HG03039 (cell line): ENCODE data around the gene RHCG.

ENCODE experiments used
- ATAC-seq: cut with Tn5 transposase; IDR thresholded peaks from one replicate; pipeline ENCODE4 v1.9.1; 2021; ENCODE audit warnings: mild to moderate bottlenecking, moderate library complexity; ENCODE audit not compliant: unreplicated experiment

RHCG gene

DNA sequence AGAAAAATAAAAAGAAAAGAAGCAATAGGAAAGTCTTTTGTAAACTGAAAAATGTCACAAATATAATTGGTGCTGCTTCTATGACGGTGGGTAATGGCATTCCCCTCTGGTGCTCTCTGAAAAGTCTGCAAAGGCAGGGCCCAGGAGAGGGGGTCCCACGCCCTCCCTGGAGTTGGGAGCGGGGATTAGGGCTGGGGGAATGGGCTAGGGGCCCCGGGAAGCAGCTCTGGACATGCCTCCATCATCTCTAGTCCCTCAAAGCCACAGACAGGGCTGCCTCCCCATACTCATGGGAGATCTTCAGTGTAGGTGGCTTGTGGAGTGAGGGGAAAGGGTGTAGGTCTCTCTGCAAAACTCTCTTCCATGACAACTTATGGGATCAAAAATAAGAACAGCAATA, 7.8 kb upstream of the RHCG start:
- ATAC-seq, result no peak

DNA sequence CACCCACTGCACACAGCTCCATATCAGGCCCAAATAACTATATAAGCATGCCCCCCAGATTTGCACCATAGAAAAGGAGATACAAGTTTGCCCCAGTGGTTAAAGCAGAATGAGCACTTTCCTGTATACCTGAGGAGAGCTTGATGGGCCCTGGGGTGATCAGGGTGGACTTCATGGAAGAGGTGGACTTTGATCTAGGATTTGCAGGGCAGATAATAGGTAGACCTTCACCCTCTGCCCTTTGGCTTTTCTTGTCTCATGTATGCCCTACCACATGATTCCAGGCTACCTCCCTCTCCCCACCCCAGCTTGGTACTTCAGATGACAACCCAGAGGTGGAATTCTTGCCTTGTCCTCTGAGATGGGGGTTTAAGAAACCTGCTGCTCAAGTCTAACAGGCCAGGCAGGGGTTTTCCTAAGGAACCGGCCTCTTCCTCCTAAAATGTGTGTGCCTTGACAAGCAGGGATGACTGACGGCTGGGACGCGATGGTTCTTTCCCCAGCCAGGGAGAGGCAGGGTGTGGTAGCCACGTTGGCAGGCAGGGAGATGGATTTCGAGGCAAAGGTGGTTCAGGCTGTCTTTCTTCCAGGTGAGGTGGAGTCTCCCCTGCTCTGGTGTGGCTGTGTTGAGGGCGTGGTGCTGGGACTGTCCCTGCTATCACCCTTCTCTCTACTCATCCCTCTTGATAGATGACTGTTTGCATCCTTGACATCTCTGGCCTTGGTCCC, 6.6 kb upstream of the RHCG start:
- ATAC-seq, result no peak

DNA sequence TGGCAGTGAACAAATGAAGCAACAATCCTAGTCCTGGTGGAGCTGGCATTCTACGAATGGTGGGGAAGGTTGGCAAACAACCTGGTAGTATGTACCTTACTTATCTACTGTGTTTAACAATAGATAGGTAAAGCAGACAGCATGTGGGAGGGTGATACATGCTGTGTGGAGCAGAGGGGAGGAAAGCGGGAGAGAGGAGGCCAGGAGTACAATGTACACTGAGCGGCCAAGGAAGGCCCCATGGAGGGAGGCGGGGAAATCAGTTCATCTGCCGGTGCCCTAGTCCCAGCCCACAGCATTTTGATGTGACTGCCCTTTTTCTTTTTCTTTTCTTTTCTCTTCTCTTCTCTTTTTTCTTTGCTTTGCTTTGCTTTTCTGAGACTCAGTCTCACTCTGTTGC, 5.3 kb upstream of the RHCG start:
- ATAC-seq, result no peak

DNA sequence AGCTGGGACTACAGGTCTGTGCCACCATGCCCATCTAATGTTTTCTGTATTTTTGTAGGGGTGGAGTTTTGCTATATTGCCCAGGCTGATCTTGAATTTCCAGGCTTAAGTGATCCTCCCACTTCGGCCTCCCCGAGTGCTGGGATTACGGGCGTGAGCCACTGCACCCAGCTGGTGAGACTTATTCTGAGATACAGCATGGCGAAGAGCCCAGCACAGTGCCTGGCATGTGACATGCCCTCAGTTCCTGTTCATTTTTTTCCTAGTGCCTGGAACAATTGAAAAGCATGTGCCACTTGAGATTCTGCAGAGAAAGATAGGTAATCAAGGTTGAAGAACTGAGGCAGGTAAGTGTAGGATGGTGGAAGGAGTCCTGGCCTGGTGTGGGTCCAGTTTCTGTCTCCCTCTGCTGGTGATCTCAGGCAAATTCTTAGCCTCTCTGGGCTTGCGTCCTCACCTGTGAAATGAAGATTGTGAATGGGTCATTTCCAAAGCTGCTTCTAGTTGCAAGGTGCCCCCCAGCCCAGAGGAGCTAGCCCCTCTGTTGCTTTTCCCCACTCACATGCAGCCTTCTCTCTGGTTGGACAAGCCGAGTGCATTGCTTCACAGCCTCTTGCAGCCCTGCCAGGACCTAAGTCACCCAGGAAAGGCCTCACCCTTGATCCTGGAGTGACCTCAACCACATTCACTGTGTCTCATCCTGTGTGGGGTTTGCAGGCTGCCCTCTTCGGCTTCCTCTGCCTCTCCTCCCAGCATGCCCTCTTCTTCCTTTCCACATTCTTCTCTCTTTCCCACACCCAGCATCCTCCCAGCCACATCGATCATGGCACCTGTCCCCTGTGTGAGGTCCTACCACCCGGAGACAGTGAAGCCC, 4.3 kb upstream of the RHCG start:
- no peak for ATAC-seq

DNA sequence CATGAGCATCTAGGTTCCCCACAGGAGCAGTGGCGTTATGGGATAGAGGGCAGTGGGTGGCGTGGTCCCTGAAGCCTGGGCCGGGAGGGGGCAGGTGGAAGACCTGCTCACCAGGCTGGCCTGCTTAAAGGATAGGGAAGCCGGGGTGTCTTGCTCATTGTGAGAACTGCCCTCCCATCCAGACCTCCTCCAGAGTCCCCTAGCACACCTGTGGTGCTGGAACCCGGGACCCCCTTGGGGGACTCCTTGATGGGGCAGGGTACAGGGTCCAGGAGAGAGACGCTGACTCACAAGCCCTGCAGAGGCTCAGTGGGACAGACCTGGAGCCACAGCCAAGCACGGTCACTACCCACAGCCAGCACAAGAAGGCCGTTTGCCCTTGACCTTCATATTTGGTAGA, 2.8 kb upstream of the RHCG start:
- no peak for ATAC-seq

DNA sequence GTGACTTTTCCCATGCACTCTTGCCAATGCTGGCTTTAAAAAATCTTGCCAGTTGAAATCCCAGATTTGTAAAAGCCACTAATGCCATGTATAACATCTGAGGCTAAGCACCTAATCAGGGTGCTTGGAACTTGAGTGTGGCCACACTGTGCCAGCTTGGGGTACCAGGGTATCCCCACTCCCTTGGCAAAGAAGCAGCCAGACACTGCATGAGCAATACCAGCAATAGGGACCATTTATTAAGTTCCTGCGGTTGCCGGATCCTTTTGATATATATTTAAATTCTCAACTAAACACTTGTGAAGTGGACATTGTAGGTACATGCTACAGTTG, 2.2 kb upstream of the RHCG start:
- ATAC-seq, result no peak

DNA sequence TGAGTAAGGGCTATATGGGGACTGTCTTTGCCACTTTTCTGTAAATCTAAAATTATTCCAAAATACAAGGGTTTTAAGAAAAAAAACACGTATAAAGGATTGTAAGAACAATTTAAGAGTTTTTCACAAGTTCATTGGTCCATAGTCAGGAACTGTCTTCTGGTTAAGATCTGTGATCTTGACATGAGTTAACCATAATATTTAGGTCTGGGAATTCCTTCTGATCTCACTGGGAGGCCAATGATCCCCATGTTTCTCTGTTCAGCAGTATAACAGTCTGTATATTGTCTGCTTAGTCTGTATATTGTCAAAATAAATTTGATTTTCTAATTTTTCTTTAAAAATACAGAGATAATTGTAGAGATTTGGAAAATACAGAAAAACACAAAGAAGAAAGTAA, 848 bp upstream of the RHCG start:
- no peak for ATAC-seq

DNA sequence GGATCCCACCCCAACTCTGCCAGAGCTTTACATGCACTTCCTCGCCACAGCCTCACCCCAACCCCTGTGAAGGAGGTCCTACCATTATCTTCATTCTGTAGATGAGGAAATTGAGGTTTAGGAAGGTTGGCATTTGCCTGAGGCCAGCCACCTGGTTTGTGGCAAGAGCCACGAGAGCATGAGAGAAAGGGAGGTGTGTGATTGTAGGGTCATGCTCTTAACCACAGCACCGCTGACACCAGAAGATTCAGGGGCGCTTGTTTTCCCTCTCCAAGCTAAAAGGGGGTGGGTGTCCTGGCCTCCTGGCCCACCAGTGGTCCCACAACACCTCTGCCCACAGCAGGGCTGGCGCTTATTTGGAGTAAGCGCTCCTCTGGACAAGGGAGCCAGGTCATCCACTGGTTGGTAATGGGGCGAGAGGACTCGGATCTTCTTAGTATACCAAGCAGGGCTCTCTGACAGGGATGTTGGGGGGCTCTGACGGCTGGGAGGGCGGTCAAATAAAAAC, 691 bp downstream of the RHCG start:
- ATAC-seq, result no peak

DNA sequence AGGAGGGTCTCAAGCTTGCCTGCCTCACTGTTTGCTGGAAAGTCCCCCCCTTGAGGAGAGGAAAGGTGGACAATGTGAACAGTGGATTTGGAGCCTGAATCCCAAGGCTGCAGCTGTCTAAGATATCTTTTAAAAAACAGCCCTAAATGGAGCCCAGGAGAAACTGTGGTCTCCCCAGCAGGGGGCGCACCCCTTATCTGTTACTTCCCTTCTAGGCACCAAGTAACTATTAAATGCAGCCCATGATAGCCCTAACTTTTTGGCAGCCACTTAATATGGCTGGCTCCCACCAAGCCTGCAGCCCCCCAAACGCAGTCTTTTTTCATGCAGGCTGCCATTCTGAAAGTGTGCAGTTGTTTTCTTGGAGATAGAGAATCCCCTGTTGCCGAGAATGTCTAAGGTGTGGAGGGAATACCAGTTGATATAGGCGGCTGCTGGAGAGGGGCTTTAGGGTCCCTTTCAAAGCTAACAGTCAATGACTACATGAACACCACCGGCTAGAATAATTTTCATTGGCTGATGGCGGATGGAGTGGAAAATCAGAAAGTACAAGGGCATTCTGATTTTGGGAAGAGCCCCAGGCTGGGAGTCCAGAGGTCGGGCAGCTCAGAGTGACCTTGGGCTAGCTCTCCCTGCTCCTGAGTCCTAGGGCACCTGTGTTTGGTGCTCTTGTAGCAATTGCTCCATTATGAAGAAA, 1.3 kb downstream of the RHCG start:
- no peak for ATAC-seq

DNA sequence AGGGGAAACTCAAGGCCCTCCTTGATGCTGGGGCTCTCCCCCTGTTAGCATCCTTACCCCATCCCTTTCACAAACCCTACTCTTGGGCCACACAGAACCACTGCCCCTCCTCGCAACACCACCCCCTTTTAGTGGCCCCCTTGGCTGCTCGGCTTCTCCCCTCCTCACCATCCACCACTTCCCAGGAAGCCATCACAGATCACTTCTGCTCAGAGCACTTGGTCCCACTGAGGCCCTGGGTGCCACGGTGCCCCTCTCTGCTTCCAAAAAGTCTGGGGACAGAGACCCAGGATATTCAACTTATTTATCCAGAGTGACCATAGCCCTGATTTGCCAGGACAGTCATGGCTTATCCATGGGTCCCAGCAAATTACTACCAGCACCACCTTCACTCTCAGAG, 2.4 kb downstream of the RHCG start:
- ATAC-seq, result no peak

DNA sequence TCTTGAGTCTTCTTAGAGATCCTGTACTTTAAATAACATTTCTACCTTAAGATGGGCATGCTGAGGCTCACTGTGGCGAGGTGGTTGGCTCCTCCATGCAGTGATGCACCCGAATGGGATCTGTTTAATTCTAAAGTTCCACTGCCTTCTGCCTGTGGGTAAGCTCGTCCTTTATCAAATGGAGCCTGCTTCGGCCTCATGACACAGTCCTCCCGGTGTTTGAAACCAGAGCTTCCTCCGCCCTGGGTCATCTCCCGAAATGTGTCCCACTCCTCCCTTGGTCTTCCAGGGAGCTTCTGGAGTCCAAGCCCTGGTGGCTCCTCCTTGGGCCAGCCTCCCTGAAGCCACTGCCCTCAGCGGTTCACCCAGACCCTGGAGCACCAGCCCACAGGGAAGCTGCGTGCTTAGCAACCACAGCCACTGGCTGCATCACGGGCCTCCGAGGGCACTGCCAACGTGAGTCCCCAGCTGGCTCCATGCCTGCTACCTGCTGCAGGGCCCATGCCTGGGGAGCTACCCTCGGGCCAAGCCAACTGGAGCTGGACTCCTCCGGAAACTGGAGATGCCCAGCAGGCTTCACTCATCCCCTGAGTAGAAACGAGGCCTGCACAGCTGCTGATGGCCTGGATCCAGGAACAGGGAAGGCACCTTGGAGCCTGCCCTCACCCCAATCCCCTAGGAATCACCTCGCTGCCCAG, 3.3 kb downstream of the RHCG start:
- no peak for ATAC-seq

DNA sequence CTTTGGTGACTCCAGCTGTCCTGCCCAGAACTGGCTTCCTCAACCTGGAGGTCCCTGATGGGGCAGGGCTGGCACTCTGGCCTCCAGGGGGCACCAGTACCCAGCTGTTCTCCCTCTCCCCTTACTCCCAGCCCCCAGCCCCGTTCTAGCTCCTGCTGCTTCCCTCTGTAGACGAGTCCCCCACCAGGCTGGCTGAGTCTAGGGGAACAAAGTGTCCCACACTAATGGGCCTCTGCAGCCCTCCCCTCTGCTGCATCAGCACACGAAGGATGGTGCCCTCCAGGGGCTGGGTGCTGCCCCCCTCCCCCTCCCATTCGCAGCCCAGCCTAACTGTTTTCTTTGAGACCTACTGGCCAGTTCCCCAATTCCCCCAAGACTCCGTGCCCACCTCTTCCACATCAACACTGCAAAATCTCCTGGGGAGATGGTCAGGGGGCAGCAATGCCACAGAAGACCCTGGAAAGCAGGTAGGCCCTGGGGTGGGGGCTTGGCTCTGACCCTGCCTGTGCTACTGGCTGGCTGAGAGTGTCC, 4.2 kb downstream of the RHCG start:
- ATAC-seq, result no peak

DNA sequence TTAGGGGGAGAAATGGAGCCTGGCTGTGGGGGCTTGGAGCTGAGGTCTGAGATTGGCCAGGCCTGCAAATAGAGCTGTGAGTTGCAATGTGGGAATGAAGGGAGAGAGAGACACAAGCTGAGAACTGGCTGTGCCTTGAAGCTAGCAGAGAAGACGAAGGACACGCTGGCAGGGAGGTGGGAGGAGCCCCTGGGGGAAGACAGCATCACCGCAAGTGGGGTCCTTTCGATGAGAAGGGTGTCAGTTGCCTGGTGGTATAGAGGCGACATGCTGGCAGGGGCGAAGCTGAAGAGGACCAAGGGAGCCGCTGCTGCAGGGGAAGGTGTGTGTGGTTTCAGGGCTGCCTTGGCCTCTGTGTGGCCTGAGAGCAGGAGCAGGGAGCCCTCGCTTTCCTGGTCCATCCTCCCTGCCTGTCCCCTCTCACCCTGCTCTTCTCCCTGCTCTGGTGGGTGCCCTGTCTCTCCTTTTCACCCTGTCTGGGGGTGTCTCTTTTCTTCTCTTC, 5.5 kb downstream of the RHCG start:
- no peak for ATAC-seq

DNA sequence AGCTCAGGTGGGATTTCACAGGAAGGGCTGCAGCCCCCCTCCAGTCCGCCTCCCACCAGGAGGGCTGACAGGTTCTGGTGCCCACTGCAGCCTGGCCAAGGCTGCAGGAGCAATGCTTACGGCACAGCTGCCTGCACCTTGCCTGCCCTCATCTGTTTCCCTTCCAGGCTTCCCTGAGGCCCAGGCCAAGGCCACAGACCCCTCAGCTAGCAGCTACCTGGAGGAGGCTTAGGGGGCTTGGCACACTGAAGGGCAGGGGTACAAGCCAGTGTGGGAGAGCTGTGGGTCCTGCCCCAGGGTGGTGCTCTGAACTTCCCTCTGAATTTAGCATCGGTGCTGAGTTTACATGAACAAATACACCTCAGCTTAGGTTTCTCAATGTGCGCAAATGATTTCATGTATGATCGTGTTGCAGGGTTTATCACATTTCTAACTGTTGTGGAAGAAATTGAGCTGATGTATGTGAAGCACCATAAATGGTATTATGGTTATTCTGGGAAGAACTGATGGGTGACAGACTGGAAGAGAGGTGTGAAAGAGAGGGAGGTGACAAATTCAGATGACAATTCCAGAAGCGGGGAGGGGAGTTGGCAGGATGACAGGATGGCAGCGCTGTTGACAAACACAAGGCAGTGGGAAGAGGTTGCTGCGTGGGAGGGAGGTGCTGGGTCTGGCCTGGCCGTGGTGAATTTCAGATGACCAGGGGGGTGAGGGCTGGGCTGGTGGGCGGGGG, 6.1 kb downstream of the RHCG start:
- ATAC-seq, result no peak

DNA sequence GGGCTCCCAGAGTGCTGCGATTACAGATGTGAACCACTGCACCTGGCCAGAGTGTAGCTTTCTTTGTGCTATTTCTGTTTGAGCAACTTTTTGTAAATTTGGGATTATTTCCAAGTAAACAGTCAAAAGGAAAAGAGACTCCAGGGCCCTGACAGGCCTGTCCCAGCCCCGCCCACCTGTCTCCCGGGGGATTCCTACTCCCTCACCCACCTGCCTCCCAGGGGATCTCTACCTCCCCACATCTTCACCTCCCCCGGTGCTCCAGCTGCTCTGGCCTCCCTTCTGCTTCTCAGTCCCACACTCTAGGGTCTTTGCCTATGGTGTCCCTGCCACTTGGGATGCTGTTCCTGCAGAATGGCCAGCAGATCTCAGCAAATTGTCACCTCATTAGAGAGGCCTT, 7.0 kb downstream of the RHCG start:
- no peak for ATAC-seq

DNA sequence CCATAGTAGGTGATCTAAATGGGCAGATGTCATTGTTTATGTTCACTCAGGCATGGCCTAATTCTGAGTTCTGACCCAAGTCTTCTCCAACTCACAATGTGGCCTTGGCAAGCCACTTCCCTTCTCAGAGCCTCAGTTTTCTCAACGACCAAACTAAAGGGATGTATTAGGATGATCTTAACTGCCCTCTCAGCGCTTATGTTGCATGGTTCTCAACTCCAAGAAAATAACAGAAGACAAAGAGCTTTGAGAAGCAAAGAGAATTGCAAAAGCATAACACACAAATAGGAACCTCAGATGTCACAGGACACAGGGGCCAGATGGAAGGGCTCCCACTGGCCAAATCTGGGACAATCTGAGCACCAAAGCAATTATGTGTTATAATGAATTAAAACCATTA, 8.6 kb downstream of the RHCG start:
- ATAC-seq, result no peak

DNA sequence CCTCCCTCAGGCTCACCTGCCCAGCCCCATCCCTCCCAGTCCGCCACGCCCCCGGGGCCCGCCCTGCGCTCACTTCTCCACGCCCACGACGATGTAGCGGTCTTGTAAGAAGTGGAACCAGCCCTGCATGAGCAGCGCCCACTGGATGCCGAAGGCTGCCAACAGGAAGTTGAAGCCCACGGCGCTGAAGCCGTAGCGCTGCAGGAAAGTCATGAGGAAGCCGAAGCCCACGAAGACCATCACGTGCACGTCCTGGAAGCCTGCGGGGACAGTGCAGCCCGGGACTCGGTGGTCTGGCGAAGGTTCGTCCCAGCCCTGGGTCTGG, 9.7 kb downstream of the RHCG start:
- ATAC-seq, result no peak

DNA sequence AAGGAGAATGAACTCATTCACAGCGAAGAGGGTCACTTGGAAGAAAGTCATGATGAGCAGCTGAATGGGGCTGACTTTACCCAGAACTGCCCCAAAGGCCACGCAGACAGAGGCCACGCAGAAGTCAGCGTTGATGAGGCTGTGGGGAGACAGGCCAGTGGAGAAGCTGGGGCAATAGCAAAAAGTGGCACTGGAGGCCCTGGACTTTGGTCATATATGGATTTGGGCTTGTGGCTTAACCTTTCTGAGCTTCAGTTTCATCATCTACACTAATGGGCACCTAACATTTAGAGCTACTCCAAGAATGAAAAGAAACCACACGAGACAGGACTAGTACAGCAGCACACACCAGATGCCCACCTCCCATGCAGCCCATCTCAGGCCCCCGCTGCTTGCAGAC, 13.3 kb downstream of the RHCG start:
- no peak for ATAC-seq

DNA sequence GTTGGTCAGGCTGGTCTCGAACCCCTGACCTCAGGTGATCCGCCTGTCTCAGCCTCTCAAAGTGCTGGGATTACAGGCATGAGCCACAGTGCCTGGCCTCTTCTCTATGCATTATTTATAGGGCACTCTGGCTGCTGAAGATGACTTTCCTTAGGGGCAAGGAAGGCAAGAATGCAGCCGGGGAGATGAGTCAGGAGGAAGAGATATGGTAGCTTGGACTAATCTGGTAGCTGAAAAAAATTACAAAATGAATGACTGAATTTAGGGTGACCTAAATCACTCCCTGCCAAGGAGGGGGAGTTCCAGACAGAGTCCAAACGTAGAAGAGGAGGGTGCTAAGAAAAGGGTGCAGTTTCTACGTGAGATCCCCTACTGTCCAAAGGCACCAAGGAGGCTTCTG, 14.2 kb downstream of the RHCG start:
- no peak for ATAC-seq

DNA sequence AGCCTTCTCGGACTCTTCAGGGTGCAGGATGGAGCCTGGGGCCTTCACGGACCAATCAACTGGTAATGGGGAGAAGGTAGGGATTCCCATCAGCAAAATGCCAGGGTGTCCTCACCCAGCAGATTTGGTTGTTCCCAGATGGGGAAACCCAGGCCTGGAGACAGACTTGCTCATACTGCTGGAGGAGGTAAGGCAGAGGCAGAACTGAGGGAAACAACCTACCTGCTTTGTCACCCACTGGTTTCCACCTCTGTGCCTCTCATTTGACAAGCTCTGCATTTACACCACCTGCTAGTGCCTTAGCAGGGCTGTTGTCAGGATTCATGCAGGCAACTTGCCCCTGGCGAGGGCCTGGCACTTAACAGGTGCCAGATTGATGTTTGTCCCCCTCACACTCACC, 15.9 kb downstream of the RHCG start:
- ATAC-seq, result no peak
